ENCODE results near the gene ENTPD6.

The ENTPD6 gene

DNA sequence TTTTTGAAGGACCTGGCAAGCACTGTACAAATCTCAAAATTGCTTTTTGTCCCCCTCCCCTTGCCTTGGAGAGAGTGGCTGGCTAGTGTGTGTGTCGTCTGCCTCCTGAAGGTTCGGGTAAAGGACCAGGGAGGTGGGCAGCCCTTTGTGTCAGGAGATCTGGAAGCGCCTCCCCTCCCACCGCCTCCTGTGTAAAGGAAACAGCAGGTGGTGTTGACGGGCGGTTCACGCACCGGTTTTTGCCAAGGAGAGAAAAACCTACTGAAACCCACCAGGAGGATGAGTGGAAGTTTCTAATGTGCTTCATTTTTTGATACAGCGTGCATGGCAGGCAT is 1.2 kb downstream of the ENTPD6 start:
- peak overlapping the region; percentile 92 for H3K4me3 Mint-ChIP-seq
- peak overlapping the region; percentile 32 for H3K27ac Mint-ChIP-seq
- no peaks in the 10 kb centered on the region for H3K27me3 Mint-ChIP-seq
- H3K4me1 Mint-ChIP-seq = peaks cover 32% of the 10 kb centered on the region
- no peaks in the 10 kb centered on the region for H3K36me3 Mint-ChIP-seq
- no peak for DNase-seq (ENCODE audit: low spot score in 2 of 2)
- H3K9me3 Mint-ChIP-seq = no peaks in the 10 kb centered on the region
- ATAC-seq (ENCODE audit: low read depth) = no peak

DNA sequence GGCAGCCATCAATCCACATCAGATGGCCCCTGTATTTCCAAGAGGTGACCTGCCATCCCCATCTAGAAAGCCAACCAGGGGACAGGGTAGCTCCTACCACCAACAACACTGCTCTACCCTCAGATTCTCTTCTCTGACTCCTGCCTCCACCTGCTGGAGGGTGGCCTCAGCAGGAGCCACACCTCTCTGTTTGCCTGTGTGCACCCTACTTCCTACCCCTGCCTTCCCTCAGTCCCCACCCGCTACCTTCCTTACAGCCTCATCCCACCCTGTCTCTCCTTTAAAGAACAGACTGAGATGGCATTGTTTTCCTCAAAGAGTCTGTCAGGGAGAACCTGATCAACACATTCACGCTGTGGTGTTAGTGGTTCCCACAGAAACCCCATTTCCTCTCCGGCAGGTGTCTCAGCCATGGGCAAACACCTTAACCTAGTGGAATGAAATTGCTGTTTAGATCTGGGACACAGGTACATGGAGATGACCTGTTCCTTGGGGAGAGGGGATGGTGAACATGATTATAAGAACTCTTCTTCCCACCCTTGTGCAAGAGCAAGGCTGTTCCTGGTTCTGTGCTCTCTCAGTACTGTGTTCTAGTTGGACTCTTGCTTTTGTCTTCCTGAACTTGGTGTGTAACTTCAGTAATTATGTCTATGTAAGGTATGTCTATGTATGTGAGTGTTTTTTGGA is 1.8 kb downstream of the ENTPD6 start:
- H3K9me3 Mint-ChIP-seq = no peaks in the 10 kb centered on the region
- no peak for ATAC-seq (ENCODE audit: low read depth)
- H3K4me1 Mint-ChIP-seq = peaks cover 32% of the 10 kb centered on the region

DNA sequence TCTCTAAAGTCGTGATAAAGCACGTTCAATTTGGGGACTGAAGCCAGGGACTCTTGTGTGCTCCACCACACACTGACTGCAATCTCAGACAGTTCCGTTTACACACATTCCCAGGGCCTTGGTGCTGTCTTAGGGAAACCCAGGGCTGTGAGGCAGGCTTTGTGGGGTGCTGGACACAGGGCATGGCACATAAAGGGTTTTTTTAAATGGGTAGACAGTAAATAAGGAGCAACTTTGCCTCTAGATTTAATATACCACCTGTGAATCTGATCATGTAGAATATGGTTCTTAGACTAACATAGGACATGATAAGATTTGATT is 2.3 kb downstream of the ENTPD6 start:
- H3K9me3 Mint-ChIP-seq = no peaks in the 10 kb centered on the region
- peak overlapping the region; percentile 73 for H3K4me3 Mint-ChIP-seq
- peak overlapping the region; percentile 32 for H3K27ac Mint-ChIP-seq
- DNase-seq (ENCODE audit: low spot score in 2 of 2) (no peak), ATAC-seq (ENCODE audit: low read depth) (no peak)
- H3K4me1 Mint-ChIP-seq = peaks cover 32% of the 10 kb centered on the region
- H3K27me3 Mint-ChIP-seq = no peaks in the 10 kb centered on the region
- H3K36me3 Mint-ChIP-seq = no peaks in the 10 kb centered on the region

More for the DNA sequence above, 1.8 kb downstream of the ENTPD6 start:
- H3K27me3 Mint-ChIP-seq = no peaks in the 10 kb centered on the region
- H3K36me3 Mint-ChIP-seq = no peaks in the 10 kb centered on the region
- peak overlapping the region; percentile 73 for H3K4me3 Mint-ChIP-seq
- H3K27ac Mint-ChIP-seq = peak overlapping the region; percentile 32
- no peak for DNase-seq (ENCODE audit: low spot score in 2 of 2)

DNA sequence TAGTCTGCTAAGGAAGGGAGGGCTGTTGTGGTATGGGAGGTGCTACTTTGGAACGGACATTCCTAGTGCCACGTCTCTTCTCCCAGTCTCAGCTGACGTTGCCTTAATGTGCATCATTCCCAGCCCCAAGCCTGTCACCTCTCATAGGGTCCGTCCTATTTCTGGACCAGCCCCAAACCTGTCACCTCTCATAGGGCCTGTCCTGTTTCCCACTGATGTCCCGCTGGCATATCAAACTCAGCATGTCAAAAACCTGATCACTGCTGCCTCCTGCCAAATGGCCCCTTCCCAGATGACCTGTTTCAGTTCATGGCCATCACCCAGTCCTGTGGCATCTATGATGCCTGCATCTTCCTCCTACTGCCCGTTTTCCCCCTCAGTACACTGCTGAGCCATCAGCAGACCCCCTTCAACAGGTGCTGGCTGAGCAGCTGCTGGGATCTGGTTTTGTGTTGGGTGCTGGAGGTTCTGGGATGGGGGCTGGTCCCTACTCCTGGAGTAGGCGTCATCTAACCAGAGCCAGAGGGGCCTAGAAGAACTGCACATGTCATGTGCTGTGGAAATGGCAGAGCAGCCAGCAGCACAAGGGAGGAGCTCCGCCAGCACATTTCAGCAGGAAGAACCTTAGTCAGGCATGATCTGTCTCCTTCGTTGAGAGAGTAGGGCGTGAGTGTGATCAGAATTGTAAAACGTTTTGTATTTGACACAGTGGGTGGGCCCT is 3.3 kb downstream of the ENTPD6 start:
- Mint-ChIP-seq H3K36me3 (peaks cover 7% of the 10 kb centered on the region), H3K27ac (no peak overlapping the region), H3K9me3 (no peaks in the 10 kb centered on the region), H3K27me3 (no peaks in the 10 kb centered on the region), H3K4me1 (peaks cover 41% of the 10 kb centered on the region), H3K4me3 (no peak overlapping the region)
- no peak for DNase-seq (ENCODE audit: low spot score in 2 of 2)
- ATAC-seq (ENCODE audit: low read depth) = no peak

DNA sequence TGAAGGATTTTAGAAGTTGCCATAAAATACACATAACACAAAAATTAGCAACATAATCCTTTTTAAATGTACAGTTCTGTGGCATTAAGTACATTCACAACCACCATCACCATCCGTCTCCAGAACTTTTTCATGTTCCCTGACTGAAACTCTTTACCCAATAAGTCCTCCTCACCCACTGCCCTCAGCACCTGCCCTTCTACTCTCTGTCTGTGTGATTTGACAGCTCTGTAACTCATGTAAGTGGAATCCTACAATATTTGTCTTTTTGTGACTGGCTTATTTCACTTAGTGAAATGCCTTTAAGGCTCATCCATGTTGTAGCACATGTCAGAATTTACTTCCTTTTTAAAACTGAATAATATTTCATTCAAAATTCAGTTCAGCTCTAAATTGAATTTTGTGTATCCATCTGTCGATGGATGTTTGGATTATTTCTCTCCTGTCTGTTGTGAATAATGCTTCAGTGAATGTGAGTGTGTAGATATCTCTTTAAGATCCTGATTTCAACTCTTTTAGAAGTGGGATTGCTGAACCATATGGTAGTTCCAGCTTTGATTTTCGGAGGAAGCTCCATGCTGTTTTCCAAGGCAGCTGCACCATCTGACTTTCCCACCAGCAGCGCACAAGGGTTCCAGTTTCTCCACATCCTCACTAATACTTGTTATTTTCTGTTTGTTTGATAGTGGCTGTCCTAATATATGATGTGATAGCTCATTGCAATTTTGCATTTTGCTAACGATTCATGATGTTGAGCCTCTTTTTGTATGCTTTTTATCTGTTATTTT is 4.2 kb downstream of the ENTPD6 start:
- DNase-seq (ENCODE audit: low spot score in 2 of 2) = no peak
- H3K4me3 Mint-ChIP-seq = no peak overlapping the region
- ATAC-seq (ENCODE audit: low read depth) = no peak
- no peaks in the 10 kb centered on the region for H3K9me3 Mint-ChIP-seq
- H3K27ac Mint-ChIP-seq = no peak overlapping the region
- H3K36me3 Mint-ChIP-seq = peaks cover 7% of the 10 kb centered on the region
- H3K4me1 Mint-ChIP-seq = peaks cover 46% of the 10 kb centered on the region
- H3K27me3 Mint-ChIP-seq = no peaks in the 10 kb centered on the region

DNA sequence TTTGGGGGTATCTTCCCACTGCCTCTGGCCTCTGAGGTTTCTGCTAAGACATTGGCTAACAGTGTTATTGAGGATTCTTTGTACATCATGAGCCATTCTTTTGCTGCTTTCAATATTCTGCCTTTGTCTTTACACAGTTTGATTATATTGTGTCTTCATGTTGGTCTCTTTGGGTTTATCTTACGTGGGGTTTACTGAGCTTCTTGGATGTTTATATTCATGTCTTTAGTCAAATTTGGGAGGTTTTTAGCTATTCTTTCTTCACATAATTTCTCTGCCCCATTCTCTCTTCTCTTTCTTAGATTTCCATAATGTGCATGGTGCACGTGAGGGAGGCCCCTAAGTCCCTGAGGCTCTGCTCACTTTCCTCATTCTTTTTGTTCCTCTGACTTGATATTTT is 7.6 kb downstream of the ENTPD6 start:
- no peak for DNase-seq (ENCODE audit: low spot score in 2 of 2)
- Mint-ChIP-seq H3K27ac (no peak overlapping the region), H3K36me3 (peaks cover 11% of the 10 kb centered on the region), H3K9me3 (no peaks in the 10 kb centered on the region), H3K4me3 (no peak overlapping the region), H3K27me3 (no peaks in the 10 kb centered on the region), H3K4me1 (peaks cover 30% of the 10 kb centered on the region)
- no peak for ATAC-seq (ENCODE audit: low read depth)

DNA sequence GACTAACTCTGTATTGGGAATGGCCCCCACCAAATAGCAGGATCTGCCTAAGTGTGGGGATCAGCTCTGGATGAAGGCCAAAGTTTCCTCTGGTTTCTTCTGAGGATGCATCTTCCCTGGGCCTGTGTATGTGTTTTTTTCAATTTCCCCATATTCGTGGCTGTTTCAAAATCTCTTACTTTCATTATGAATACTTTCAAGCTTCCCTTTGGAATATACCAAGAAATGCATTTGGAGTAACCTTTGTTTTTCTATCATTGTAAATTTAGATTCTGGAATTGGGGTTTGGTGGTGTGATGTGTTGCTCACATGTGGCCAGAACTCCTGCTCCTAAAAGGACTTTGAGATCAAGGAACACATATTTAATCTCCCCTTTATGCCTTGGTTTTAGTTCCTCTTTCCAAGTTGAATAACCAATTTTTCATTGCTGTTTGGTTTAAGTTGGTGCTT is 8.4 kb downstream of the ENTPD6 start:
- no peak for DNase-seq (ENCODE audit: low spot score in 2 of 2)

DNA sequence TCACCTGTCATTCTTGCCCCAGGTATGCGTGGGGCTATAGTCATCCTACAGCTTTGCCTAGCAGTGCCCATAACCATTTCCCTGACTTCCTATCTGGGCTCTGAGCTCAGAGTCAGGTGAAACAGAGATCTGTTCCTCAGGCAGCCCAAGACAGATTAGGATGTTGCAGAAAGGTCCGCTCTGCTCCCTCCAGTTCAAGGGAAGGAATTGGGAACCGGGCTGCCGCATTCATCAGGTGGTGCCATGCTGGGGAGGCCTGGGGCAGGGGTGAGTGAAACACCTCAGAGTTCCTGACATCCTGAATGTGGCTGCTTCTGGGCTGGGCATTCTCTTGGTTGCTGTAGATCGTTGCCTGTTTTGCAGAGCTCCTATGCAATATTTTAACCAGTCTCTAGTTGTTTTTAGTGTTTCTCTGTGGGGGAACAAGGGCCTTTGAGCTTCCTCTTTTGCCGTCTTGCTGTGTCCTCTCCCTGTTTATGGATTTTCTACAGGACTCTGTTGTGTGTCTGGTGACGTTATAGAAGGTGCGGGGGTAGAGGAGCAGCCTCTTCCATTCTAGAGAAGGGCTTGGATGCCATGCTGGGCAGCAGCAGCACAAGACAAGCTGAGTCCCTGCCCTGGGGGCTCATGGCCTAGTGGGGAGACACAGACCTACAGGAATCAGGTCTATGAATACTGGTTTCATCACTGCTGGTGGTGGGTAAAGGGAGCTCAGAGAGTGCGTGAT is 9.2 kb downstream of the ENTPD6 start:
- peak overlapping the region; percentile 31 for H3K27ac Mint-ChIP-seq
- peaks cover 21% of the 10 kb centered on the region for H3K4me1 Mint-ChIP-seq
- peaks cover 11% of the 10 kb centered on the region for H3K36me3 Mint-ChIP-seq
- DNase-seq (ENCODE audit: low spot score in 2 of 2) = no peak
- H3K9me3 Mint-ChIP-seq = no peaks in the 10 kb centered on the region
- no peak overlapping the region for H3K4me3 Mint-ChIP-seq
- H3K27me3 Mint-ChIP-seq = no peaks in the 10 kb centered on the region
- no peak for ATAC-seq (ENCODE audit: low read depth)

More for the DNA sequence above, 8.4 kb downstream of the ENTPD6 start:
- peak; percentile 55 for ATAC-seq (ENCODE audit: low read depth)
- H3K4me3 Mint-ChIP-seq = peak overlapping the region; percentile 60
- H3K4me1 Mint-ChIP-seq = peaks cover 26% of the 10 kb centered on the region
- no peaks in the 10 kb centered on the region for H3K9me3 Mint-ChIP-seq
- H3K27ac Mint-ChIP-seq = peak overlapping the region; percentile 21
- H3K36me3 Mint-ChIP-seq = peaks cover 11% of the 10 kb centered on the region
- H3K27me3 Mint-ChIP-seq = no peaks in the 10 kb centered on the region

DNA sequence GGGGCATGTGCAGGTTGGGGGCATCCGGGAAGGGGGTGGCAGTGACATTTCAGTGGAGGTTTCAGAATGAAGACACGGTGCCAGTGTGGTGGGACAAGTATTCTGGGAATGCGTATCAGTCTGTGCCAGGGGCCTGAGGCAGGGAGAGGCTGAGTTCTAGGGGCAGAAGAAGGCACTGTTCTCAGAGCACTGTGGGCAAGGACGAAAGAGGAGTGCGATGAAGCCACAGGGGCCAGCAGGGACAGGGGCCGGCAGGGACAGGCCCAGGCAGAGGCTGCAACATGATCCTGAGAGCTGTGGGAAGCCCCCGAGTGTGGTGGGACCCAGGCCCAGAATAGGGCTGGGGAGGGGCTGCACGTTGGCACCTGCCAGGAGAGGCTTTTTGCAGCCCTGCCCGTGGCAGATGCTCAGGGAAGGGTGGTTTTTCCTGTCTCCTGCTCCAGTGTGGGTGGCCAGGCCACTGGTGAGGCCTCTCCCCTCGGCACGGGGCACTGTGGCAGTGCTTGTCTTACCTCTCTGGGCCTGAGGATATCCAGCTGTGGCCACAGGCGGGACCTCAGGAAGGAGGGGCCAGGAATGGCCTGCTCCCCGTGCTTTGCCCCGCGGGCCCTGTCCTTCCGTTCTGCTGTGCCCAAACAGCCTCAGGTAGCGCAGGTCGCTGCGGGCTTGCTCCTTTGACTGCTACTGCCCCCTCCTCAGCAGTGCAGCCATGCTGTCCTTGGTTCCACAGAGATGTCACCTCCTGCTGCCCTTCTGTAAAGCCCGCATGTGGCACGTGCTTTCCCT is 10.0 kb downstream of the ENTPD6 start:
- Mint-ChIP-seq H3K9me3 (no peaks in the 10 kb centered on the region), H3K27me3 (no peaks in the 10 kb centered on the region), H3K4me3 (no peak overlapping the region), H3K27ac (no peak overlapping the region), H3K36me3 (peaks cover 11% of the 10 kb centered on the region), H3K4me1 (peaks cover 19% of the 10 kb centered on the region)
- ATAC-seq (ENCODE audit: low read depth) (no peak), DNase-seq (ENCODE audit: low spot score in 2 of 2) (no peak)

DNA sequence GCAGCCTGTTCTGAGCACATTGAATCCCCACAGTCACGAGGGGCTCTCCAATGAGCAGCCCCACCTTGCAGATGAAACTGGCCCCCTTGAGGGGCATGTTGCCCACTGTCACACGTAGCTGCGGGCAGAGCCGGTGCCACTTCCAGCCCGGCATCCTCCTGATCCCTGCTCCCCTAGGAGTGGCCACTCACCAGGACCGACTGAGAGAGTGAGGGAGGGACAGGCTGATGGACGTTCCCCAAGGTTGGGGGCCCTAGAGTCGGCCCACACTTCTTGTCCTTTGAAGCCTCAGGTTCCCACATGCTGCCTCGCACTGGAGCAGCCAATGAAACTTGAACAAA is 10.5 kb downstream of the ENTPD6 start:
- no peaks in the 10 kb centered on the region for H3K9me3 Mint-ChIP-seq
- ATAC-seq (ENCODE audit: low read depth) = no peak
- DNase-seq (ENCODE audit: low spot score in 2 of 2) = no peak
- no peaks in the 10 kb centered on the region for H3K27me3 Mint-ChIP-seq
- H3K36me3 Mint-ChIP-seq = peaks cover 11% of the 10 kb centered on the region
- H3K4me3 Mint-ChIP-seq = no peak overlapping the region
- no peak overlapping the region for H3K27ac Mint-ChIP-seq
- H3K4me1 Mint-ChIP-seq = peaks cover 18% of the 10 kb centered on the region

DNA sequence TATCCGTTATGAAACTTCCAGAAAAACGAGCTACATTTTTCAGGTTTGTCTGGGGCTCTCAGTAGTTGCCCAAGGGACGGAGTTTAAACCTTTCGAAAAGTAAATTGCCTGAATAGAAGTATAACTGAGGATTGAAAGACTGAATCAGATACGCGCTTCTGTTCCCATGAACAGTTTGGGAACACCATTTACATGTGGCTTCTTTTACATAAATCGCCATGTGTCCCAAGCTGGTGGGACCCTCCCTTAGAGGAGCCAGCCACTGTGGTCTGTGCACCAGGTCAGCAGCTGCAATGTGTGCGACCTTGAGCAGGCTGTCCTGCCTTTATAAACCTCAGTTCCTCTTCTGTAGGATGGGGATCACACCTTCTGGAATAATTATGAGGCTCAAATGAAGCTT is 11.0 kb downstream of the ENTPD6 start:
- no peak overlapping the region for H3K27ac Mint-ChIP-seq
- ATAC-seq (ENCODE audit: low read depth) (no peak), DNase-seq (ENCODE audit: low spot score in 2 of 2) (no peak)
- H3K36me3 Mint-ChIP-seq = peaks cover 15% of the 10 kb centered on the region
- peaks cover 14% of the 10 kb centered on the region for H3K4me1 Mint-ChIP-seq
- H3K27me3 Mint-ChIP-seq = no peaks in the 10 kb centered on the region
- no peak overlapping the region for H3K4me3 Mint-ChIP-seq
- H3K9me3 Mint-ChIP-seq = no peaks in the 10 kb centered on the region

DNA sequence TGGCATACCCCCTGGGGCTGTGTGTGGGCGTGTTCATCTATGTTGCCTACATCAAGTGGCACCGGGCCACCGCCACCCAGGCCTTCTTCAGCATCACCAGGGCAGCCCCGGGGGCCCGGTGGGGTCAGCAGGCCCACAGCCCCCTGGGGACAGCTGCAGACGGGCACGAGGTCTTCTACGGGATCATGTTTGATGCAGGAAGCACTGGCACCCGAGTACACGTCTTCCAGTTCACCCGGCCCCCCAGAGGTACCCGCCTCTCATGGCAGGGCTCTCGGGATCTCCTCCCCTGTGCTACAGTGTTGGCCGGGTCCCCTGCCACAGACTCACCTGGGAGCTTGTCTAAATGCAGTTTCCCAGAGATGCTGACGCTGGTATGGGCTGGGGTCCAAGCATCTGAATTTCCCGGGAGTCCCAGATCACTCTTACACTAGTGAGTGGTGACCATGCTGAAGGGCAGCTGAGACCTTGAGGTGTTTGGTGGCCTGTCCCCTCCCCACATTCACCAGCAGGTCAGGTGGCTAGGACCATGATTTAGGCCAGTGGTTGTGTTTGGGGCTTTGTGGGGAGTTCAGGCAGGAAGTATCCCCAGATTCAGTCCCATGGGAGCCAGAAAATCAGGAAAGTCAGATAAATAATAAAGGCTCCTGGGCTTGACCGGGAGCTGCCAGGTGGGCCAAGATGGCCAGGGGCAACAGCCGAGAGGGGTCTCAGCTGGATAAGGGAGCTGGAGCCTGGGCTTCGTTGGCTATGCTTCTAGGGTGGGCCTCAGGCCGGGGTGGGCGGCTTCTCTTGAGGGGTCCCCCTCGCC is 11.8 kb downstream of the ENTPD6 start:
- H3K4me1 Mint-ChIP-seq = peaks cover 14% of the 10 kb centered on the region
- no peaks in the 10 kb centered on the region for H3K9me3 Mint-ChIP-seq
- no peak for DNase-seq (ENCODE audit: low spot score in 2 of 2)
- no peak for ATAC-seq (ENCODE audit: low read depth)
- H3K36me3 Mint-ChIP-seq = peaks cover 22% of the 10 kb centered on the region
- H3K27me3 Mint-ChIP-seq = no peaks in the 10 kb centered on the region
- H3K27ac Mint-ChIP-seq = no peak overlapping the region
- no peak overlapping the region for H3K4me3 Mint-ChIP-seq
